HG03521 (cell line): Measurements from ENCODE around the gene KCNQ1OT1.

Experiments used
- ATAC-seq: cut with Tn5 transposase; IDR thresholded peaks from one replicate; pipeline ENCODE4 v1.9.1; 2021; ENCODE audit warnings: mild to moderate bottlenecking, moderate library complexity; ENCODE audit not compliant: unreplicated experiment

The KCNQ1OT1 gene

DNA sequence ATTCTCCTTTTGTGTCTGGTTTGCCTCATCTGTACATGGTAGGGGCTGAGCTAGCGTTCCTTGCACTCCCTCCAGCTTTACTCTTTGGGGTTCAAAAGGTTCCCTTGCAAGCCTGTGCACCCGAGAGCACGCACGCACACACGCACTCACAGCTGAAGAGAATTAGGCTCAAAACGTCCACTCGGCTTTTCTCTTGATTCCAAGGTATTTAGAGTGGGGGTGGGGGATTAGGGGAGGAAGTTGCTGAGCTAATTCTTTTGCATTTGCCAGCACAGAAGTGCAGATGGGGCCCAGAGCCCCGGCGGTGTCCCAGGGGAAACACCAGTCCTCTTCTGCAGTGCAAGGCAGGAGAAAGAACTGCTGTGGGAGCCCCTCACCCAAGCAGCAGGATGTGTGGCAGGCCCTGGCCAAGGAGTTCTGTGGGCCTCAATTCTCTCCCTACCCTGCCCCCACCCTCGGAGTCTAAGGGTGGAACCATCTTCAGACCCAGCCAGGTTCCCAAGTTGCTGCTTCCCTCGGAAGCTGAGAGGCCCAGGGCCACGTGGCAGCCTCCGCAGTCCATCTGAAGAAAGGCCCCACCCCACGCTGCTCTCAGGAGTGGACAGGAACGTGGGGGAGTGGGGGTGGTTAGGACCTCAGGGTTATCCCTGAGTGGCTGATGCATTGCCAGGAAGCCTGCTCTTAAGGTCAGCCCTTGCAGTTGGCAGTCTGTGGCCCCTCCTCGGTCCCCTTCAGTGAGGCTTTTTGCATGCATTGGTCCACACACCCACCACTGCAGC is 3.8 kb upstream of the KCNQ1OT1 start:
- ATAC-seq: no peak

DNA sequence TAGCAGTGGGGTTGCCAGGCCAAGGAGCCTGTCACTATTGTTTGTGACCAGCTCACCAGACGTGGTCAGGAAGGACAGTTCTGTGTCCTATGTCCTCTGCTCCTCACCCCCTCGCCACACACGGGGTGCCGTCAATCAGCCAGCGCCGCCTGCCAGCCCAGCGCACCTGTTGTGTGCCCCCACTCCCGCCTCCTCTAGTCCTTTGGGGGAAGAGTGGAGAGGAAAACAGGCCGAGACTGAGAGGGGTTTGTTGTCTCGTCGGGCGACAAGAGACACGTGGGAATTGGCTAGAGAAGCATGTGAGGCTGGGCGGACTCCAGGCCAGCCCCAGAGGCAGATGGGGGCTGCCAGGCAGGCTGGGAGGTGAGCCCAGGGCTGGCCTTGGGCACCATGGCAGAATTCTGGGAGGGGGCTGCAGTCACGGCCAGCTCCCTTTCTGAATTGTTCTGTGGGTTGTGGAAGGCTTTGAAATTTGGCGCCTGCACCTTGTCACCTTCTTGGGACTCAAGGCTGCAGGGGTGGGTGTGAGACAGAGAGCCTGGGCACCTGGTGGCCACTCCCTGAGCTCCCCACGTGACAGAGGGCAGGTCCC is 3.1 kb upstream of the KCNQ1OT1 start:
- no peak for ATAC-seq

DNA sequence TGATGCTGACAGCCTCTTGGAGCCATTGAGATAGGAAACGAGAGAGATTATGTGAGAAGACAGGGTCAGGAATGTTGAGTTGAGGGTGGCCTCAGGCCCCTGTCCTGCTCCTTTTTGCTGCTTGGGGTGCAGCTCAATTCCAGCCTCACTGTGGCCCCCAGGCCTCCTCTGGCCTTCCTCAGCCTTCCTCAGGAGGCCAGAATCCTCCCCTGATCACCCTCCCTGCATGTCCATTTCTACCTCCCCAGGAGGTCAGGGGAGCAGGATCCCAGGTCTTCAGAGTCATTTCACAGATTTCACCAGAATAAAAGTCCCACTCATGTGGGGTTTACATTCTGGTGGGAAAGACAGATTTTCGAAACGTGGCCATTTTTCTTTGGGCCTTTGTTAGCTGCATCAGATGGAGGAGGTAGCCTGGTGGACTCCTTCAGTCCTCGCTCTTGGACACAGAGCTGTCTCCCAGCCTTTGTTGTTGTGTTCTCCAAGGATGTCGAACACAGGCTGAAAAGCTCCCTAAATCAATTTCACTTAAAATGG is 2.2 kb upstream of the KCNQ1OT1 start:
- ATAC-seq: no peak

DNA sequence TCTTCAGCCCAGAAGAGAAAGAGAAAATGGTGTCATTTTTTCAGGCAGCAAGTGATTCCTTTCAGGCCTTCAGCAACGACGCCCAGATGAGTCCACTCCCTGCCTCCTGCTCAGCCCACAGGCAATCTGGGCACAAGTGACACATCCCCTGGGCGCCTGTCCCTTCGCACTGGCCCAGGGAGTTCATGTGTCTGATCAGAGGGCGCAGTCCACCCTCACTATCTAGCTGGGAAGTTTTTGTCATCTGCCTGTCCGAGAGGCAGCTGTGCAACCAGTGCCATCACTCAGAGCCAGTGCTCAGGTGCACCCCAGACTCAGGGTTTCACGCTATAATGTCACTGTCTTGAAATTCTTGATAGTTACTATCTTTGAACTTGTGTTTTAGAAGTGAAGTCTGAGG is 1.4 kb upstream of the KCNQ1OT1 start:
- no peak for ATAC-seq

DNA sequence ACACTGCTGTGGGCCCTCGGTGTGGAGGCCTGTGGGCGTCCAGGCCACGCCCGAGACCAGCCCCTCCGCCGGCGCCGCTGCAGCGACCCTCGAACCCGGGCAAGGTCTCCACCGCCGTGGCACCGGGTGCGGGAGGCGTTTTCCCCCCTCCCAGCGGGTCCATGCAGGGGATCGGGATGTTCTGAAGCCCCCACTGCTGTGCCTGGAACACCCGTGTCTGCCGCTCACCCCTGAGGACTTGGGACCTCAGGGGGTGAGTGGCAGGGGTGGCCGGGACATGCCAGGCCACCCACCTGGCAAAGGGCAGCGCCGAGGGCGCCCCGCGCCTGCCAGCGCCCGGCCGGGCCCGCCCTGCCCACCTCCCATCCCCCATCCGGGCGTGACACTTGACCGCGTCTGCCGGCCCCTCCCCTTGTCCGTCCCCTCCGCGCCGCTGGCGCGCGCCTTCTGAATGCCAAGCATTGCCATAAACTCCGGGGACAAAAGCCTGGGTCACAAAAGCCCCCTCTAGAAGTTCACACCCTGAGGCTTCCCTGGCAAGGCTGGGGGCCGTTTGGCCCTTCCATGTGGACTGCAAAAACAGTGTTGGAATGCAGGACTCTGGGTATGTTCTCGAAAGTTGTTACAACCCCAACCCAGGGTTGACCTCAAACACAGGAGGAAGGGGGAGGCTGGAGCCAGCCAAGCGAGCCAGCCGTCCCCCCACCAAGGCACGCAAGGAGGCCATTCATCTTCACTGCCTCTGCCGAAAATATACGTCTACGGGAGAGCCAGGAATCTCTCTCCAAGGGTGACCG is 819 bp upstream of the KCNQ1OT1 start:
- ATAC-seq: no peak

DNA sequence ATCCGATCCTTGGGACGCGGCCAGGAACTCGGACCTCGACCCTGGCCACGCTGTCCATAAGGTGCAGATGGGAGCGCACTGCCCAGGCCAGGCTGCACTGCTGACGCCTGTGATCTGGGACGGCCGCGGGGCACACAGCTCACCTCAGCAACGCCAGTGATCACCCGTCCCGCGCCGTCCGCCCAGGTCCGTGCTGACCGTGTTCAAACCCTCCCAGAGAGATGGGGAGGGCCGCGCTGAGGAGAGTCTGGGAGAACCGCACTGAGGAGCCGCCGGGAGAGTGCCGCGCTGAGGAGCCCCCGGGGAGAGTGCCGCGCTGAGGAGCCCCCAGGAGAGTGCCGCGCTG is 636 bp downstream of the KCNQ1OT1 start:
- no peak for ATAC-seq

DNA sequence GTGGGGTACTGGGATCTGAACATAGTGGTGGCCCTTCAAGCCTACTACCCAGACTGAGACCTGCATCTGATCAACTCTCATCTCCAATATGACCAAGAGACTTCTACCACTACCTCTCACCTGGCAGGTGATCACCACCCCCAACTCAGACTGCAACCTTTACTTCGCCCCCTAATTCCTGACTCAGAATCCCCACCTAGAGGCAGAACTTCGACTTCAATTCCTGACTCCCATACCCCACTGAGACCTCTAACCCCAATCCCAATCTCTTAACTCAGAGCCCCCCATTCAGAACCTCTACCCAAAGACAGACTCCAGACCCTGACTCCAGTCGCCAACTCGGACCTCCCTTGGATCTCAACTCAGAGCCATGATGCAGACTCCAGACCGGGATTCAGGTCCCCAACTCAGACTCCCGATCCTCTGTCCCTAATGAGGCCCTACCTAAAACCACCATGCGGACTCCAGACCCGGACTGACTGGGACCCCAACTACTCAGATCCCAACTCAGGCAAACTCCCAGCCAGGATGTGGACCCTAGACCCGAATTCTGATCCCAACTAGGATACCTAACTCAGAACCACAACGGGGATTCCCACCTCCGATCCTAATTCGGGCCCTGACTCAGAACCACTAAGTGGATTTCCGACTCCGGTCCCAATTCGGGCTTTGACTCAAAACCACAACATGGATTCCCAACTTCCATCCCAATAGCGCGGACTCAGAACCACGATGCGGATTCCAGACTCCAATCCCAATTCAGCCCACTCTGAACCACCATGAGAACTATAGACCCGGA is 1.2 kb downstream of the KCNQ1OT1 start:
- no peak for ATAC-seq

DNA sequence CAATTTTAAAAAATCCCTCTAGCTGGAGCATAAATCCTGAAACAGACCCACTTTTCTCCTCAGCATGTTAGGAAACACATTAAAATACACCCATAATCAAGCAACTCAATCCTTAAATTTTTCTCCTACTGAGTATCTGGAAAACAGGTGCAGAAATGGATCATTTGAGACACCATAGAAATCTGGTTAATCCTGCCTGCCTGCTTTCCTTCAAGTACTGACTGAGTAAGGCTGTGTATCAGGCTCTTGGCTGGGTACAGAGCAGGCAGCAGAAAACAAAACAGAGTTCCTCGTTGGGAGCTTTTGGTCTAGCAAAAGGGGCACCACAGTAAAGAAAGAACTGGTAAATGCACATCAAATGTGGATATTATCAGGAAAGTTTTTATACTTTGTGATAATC is 1.9 kb downstream of the KCNQ1OT1 start:
- ATAC-seq: no peak

DNA sequence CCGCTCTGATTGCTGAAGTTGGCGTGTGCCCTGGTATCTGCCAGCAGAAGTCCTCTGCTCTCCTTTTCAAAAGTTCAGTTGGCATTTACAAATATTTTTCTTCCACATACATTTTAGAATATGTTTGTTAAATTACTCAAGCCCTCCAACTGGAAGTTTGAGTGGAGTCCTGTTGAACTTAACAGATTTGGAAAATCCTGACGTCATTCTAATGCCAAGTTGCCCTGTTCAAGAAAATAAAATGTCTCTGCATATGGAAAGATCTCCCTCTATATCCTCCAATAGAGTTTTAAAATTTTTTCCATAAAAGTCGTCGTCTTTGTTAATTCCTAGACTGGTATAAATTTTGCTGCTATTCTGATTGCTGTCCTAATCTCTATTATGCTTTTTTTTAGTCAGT is 3.3 kb downstream of the KCNQ1OT1 start:
- no peak for ATAC-seq

DNA sequence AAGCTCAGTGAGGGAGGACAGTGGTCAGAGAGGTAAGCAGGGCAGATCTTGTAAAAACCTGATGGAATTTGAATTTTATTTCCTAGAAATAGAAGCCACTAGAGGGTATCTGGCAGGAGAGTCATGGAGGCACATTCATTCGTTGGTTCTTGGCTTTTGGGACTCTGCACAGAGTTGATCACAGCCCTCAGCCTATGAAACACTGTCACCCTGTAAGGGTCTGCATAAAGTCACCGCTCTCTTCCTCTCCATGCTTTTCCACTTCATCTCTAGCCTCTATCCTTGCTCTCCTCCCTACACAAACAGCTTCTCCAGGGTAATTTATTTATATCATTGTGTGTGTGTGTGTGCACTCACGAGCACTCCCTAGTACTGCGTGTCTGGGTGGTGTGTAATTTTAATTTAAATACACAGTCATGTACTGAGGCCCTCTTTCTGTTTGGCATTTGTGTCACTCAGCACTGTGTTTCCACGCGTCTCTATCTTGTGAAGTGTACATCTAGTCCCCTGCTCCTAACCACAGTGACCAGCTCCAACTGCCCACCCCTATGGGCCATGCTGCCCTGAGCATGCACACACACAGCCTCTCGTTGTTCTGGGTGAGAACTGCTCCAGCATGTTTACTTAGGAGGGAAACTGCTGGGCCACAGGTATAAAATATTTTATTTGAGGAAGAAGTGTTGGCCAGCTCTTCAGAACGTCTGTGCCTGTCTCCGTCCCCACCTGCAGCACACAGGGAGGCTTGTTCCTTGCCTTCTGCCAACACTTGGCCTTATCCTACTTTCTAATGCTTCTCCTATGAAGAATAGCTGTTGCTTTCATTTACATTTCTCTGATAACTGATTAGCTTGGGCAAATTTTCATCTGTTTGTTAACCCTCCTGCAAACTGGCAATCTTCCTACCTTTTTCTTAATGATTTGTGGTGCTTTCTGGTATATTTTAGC is 4.5 kb downstream of the KCNQ1OT1 start:
- ATAC-seq: no peak

DNA sequence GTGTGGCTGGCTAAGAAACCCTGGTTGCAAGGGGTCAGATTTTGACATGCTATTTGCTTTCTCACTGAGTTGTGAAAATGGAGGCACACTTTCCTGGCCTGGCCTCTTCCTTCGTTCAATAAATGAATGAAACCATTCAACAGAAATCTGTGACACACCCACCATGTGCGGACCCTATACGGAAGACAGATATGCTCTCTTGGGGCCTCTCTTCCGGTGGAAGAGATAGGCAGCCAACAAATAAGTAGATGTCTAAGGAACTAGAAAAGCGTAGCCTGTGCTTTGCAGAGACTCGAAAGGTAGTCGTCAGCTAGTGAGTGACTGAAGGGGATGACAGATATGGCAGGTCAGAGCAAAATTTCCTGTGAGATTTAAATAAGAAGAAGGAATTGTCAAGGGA is 5.3 kb downstream of the KCNQ1OT1 start:
- no peak for ATAC-seq

DNA sequence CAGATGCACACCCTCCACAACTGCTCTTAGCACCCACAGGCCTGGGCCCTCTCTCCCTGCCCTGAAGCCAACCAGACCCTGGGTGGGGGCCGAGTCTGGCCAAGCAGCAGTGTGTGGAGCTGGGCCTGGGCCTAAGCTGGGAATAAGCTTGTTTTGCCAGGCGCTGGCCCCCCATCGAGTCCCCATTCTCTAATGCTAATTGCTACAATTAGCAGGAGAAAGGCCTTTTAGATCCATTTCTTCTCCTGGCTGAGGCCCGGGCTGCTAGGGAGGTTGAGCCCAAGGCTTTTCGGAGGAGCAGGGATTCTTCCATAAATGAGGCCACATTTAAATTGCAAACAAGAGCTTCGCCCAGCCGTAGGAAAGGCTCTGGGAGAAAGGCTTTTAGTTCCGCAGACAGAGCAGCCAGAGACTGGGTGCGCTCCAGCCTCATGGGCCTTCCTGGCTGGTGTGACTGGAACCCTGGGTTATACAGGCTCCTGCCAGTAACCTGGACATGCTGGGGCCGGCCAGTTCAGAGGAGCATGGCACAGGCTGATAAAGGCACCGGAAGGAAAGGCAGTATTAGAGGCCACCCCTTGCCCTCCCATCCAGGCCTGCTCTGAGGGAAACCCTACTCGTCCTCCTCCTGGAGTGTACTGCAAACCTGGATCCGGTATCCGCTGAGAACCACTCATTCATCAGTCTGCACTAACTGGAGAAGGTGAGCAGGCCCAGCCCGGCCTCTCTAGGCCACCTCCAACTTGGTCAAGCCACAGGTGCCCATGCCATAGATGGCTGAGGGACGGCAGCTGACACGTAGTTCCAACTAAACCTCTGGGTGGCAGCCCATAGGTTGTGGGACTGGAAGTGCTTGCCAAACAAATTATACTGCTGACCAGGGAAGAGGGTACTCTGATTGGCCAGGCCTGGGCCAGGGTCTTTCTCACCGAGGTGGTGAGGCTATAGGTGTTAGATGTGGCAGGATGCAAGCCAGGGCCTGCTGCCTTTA is 6.2 kb downstream of the KCNQ1OT1 start:
- no peak for ATAC-seq

DNA sequence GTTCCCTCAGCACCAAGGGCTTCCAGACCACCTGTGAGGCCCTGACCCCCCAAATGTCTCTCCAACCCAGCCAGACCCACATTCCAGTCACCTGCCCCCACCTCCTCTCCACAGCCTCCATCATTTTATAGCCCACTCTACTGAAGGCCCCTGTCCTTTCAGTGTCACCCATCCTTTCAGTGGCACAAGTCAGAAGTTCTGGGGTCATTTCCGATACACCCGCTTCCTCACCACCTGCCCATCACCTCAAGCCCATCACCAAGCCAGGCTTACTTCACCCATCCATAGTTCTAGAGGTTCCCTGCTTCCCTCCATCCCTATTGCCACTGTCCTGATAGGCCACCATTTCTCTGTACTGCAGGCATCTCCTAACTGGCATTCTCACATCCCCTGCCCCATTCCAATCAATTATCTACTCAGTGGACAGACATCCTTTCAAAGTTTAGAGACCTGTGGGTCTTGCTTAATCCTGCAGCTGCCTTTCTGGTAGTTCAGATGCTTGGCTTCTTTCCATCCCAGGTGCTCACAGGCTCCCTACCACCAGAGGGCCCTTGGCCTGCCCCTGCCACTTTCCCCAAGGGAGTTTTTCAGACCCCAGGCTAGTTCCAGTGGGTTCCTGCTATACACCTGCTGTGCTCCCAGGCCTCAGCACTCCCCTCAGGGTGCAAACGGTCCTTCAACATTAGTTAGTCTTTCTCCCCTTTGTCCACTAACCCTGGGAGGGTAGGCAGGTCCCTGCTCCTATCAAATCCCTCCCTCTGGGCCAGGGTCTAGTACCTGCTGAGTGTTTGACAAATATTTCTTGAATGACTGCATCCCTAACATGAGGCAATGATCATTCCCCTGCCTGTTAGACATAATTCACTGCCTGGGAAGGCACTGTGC is 7.6 kb downstream of the KCNQ1OT1 start:
- ATAC-seq: no peak

DNA sequence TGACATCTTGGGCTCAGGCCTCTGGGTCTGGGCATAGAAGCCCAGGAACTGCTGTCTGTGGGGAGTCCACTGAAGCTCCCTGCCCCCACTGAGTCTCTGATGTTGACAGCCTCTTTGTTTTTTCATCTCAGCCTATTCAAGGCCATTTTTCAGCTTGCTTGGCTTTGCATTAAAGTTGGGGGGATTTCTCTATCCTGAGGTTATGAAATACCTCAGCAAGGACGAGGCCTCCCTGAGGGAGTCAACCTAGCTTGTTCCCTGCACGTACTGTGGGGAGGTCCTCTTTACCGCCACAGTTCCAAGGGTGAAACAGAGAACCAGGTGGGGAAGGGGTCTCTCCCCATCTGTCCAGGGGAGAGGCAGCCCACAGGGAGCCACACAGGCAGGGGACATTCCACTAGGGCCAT is 8.4 kb downstream of the KCNQ1OT1 start:
- no peak for ATAC-seq

DNA sequence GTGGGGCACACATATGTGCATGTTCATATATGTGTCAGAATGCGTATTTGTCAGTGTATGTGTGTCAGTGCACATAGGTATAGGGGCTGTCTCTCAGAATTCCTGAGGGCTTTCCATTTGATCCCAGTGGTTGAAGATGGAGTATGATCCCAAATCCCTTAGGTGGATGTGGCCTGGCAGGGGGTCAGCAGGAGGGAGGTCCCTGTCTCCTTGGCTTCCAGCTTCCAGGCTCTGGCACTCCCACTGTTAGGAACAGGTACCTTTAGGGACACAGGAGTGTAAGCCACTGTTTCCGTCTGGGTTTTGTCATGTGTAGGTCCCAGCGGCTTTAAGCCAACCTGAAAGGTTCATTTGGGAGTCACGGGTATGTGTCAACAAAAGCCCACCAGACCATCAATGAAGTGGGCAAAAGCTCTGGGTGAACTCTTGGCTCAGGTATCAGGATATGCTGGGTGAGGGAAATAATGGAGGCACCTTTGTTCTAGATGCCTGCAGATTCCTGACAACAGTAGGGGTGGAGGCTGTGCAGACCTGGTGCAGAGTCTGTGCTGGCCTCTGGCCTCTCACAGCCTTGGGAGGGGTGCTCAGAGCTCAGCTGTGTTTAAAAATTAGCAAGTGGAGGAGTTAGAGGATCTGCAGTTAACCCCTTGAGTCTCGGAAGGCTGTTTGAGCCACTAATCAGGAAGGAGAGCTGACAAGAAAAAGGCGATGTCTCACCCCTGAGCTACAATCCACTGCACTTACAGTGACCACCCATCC is 9.0 kb downstream of the KCNQ1OT1 start:
- no peak for ATAC-seq

DNA sequence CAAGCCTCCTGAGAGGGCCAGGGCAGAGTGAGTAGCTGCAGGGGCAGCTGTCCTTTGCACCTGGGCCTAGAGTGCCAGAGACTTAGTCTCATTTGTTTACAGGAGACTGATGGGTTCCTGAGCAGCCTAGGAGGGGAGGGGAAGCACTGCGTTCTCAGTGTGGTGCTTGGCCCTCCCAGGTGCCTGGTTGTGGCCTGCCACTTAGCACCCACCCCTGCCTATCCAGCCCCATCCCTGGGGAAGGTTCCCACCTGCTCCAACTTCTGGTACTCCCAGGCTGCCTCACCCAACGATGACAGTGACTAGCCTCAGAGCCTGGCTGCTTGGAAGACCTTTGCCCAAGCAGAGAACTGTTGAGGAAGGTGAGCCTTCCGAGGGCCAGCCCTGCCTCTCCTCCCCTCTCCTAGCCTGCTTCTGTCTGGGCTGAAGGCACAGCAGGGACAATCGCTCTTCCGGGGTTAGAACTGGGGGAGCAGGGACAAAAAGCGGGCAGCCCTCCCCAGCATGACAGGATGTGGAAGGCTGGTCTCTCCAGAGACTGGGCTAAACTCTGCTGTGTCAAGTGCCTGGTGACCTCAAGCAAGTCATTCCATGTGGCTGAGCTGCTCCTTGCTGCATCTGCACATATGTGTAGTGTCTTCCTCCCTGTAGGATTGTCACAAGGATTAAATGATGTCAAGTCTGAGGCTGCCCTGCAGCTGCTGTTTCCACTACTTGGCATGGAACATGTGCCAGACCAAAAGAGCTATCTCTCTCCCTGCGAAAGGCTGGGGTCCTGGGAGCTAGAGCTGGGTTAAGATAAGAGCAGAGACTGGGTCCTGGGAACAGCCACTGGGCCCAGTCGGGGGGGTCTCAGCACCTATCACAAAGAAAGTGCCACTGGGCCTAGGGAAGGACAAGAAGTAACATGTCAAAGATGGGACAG is 9.9 kb downstream of the KCNQ1OT1 start:
- ATAC-seq: no peak
